Endothelial cell of hepatic sinusoid (primary cell): ENCODE results near the gene KIAA1549.
"Not testable (repeated sequence)": the region's sequence is repeated elsewhere in the genome, so short reads cannot be mapped to it uniquely, and the experiment has no call there.

ENCODE experiments used
- in situ Hi-C: cut with HindIII; loops from 2 replicates; pipeline ENCODE4 v1.10.0; 2017; ENCODE audit warnings: low sequenced_read_pairs

Gene KIAA1549

GRCh38 chr7:138945821-138946220, 35.4 kb downstream of the KIAA1549 start:
- in situ Hi-C loops, result loop anchor here (5.0 kb wide), 1 partner anchor 39 kb away; no protein-coding TSS in a partner anchor

DNA sequence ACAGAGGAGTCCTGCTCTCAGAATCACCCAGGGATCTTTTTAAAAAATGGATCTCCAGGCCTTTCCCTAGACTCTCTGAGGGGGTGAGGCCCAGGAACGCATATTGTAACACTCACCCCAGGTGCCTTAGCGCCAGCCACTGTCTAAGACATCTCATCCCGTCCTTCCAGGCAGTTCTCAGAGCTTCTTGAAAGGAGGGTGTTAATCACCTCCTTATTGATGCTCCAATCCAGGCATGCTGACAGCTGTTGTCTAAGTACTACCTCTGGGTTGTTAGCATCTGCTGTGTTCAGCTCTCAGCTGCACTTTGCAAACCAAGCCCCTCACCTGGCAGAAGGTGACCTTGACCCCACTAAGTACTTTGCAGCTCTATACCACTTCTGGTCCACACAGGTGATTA, 36.0 kb downstream of the KIAA1549 start:
- in situ Hi-C loops, result loop anchor here (5.0 kb wide), 1 partner anchor 38 kb away; no protein-coding TSS in a partner anchor

- in situ Hi-C loops, result no loop called here
Measured at GRCh38 chr7:138944592-138944991, 36.6 kb downstream of the KIAA1549 start.

GRCh38 chr7:138943061-138943460, 38.1 kb downstream of the KIAA1549 start:
- in situ Hi-C loops, result no loop called here

DNA sequence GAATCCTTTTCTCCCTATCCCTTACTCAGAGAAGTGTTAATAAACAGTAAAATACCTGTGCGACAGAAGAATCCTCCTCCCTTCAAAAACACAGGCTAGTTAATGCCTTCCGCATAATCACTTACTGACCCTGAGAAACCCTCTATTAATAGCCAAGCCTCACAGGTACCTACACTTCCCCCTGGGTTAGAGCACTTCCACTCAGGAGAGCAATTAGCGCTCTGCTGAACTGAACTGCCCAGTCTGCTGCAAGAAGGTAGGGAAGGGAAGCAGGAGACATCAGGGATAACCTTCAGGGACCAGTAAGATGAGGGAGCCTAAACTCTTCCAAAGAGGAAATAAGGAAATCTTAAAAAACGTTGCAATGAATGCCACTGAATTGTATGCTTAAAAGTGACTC, 39.6 kb downstream of the KIAA1549 start:
- in situ Hi-C loops, result no loop called here

- in situ Hi-C loops, result not testable (repeated sequence)
Measured at GRCh38 chr7:138940602-138941001, 40.6 kb downstream of the KIAA1549 start.

- in situ Hi-C loops, result no loop called here
Measured at GRCh38 chr7:138937484-138937883, 43.7 kb downstream of the KIAA1549 start.

DNA sequence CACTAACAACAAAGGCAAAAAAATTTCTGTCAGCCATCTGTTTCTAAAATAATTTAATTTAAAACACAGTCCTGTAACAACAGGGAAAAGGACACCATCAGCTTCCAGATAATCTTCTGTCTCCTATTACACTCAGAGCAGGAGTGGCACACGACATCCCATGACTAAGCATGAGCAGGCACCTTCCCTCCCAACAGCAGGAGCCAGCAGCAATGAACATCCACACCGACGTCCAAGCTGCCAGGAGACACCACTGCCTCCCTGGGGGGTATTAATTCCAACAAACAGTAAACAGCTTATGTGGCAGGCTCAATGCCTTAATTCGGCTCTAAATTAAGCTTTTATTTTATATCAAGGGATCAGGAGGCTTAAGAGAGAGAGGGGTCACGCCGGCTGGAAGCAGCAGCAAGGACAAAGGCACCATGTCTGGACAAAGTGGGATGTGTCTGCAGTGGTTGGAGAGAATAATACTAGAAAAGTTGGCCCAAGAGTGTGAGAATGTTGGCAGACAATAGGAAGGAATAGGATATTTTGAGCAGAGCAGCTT, 45.7 kb downstream of the KIAA1549 start:
- in situ Hi-C loops, result no loop called here

GRCh38 chr7:138934861-138935260, 46.3 kb downstream of the KIAA1549 start:
- in situ Hi-C loops, result no loop called here

DNA sequence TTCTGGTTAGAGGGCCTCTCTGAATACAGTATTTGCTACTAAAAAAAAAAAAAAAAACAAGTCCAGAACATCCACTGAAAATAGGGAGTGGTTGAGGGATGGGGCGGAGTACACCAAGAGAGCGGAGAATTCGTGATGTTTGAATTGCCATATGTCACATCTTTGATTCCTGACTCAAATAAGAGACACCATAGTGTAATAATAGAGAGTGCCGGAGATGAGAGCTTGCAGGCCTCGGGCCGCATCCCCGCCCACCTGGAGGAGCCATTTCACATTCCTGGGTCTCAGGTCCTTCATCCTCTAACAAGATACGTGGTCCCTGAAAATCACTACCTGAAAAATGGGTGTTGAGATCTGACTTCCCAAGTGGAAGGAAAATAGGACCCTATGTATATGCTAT, 46.8 kb downstream of the KIAA1549 start:
- in situ Hi-C loops, result no loop called here

- in situ Hi-C loops, result no loop called here
Measured at GRCh38 chr7:138932870-138933269, 48.3 kb downstream of the KIAA1549 start.

- in situ Hi-C loops, result no loop called here
Measured at GRCh38 chr7:138932427-138932826, 48.8 kb downstream of the KIAA1549 start.

- in situ Hi-C loops, result no loop called here
Measured at GRCh38 chr7:138929969-138930368, 51.2 kb downstream of the KIAA1549 start.

DNA sequence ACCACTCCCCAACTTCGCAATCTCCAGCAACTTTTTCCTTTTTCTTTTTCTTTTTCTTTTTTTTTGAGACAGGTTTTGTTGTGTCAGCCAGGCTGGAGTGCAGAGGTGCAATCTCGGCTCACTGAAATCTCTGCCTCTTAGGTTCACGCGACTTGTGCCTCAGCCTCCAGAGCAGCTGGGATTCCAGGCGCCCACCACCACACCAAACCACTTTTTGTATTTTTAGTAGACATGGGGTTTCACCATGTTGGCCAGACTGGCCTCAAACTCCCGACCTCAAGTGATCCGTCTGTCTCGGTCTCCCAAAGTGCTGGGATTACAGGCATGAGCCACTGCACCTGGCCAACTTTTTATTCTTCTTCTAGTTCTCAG, 55.0 kb downstream of the KIAA1549 start:
- in situ Hi-C loops, result no loop called here

- in situ Hi-C loops, result no loop called here
Measured at GRCh38 chr7:138924501-138925225, 56.5 kb downstream of the KIAA1549 start.

- in situ Hi-C loops, result no loop called here
Measured at GRCh38 chr7:138921277-138921676, 59.9 kb downstream of the KIAA1549 start.

DNA sequence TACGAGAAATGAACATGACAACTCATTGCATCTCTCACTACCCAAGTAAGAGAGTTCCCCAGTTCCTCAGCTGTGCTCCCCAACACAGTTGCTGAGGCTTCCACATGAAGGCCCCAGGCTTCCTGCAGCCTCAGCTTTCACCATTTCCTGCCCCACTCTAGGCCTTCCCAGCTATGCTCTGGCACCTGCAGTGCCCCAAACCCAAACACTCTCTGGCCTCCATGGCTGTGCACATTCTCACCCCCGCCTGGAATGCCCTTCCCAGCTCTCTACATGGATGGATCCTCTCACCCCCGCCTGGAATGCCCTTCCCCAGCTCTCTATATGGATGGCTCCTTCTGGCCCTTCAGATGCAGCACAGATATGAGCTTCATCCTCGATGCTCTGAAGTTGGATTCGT, 61.3 kb downstream of the KIAA1549 start:
- in situ Hi-C loops, result no loop called here

- in situ Hi-C loops, result no loop called here
Measured at GRCh38 chr7:138919216-138919615, 62.0 kb downstream of the KIAA1549 start.

DNA sequence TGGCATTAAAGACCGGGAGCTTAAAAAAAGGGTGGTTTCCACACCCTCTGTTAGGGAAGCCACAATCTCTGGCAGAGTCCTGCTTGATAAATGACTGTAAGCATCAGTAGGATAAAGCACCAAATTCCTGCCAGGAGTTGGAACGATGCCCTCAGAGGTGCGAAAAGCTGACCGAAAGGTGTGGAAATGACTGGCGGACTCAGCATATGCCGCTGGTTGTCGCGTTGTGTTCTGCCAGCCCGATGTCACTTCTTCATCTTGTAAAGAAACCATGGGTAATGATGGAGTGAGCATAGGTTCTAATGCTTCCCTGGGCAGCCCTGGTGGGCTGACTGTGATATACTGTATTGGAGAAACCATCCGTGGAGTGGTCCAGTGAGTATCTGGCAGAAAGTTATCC, 62.4 kb downstream of the KIAA1549 start:
- in situ Hi-C loops, result no loop called here

GRCh38 chr7:138918176-138918575, 63.0 kb downstream of the KIAA1549 start:
- in situ Hi-C loops, result no loop called here

DNA sequence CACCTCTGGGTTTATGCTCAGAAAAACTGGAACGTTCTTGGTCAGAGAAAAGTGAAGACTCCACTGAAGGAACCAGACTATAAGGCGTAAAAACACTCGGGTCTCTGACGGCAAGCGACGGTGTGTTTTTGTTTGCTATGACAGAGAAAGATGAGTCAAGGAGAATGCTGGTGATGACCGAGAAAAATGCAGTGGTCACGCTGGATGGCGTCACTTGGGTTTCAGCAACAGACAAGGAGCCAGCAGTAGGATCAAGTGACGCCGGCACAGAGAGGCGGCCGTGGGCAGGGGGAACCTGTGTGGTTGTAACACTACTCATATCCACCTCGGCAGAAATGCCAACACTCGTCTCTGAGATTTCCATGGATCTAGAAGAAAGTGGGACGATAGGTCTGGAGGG, 63.4 kb downstream of the KIAA1549 start:
- in situ Hi-C loops, result no loop called here

DNA sequence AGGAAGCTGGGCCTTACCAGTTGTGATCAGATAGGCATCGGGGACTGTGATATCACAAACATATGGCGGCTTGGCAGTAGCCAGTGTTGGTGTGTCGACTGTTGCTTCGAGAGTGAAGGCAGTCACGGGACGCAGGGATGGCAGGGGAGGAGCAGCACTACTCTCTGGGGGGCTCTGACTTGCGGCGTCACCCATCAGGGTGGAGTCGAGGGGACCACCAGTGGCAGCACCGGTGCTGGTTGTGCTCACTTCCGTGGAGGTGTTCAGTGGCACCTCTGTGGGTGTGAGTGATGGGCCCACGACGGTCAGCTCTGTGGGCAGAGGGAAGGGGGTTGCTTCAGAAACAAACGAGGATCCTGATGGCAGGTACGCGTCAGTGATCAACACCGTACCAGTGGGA, 64.5 kb downstream of the KIAA1549 start:
- in situ Hi-C loops, result no loop called here

- in situ Hi-C loops, result no loop called here
Measured at GRCh38 chr7:138916275-138916674, 64.9 kb downstream of the KIAA1549 start.
